GM13976 (cell line): Measurements from ENCODE around the gene UMOD.

Source experiments
- DNase-seq: peaks from one replicate; pipeline ENCODE4 v3.0.0; 2012; ENCODE audit warnings: low spot score
- CTCF ChIP-seq: IDR thresholded peaks from 2 replicates; pipeline ENCODE4 v1.5.1; 2012; ENCODE audit warnings: borderline replicate concordance, mild to moderate bottlenecking; ENCODE audit not compliant: insufficient read depth; ENCODE audit errors: extremely low read depth, missing control alignments, control extremely low read depth
- in situ Hi-C: fragments of 300-500 bp; cut with MboI; formaldehyde crosslinking; loops from one replicate; pipeline ENCODE4 v1.12.0; 2022; ENCODE audit warnings: low sequenced_read_pairs, mixed read lengths, inconsistent platforms; ENCODE audit not compliant: unreplicated experiment

UMOD gene

DNA sequence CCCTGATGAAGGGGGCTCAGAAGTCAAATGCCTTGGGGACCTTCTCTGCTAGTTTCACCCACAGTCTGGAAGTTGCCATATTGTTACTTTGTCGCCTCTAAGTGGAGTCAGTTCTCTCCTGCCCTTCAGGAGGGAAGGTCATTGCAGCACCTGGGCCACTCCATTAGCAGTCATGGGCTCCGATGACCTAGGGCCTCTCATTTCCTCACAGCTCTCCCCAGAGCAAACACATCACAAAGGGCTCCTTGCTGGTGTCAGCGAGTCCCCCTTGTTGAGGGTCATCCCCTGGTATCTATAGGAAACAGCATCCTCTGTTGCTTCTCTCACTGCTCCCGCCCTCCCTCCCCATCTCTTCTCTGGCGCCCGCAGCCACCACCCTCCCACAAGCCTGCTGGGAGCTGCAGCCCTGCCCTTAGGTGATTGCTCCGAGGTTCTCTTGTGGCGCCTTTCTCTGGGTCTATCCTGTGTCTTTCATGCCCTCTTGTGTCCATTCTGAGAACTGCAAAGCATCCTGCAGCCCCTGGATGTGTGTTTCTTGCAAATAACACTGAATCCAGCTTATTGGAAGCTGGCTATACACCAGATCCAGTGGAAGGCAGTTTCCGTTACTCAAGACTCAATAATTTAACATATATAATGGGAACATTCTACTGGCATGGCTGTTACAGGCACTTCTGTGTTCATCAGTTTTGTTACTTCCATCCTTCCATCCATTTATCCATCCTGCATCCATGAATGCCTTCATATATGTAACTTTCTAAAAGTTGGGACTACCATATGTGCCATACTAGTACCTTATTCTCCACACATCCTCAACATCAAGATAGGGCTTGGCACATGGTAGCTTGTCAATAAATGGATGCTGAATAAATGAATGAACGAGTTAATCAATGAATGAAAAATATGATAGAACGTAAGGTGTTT lies 30.9 kb upstream of the UMOD start:
- peak; percentile 74 for TF ChIP-seq CTCF
- in situ Hi-C loops, result loop anchor here (10.0 kb wide), 1 partner anchor 469 kb away; no protein-coding TSS in a partner anchor
- DNase-seq, result peak; percentile 61

- in situ Hi-C loops, result loop anchor here (10.0 kb wide), 1 partner anchor 468 kb away; no protein-coding TSS in a partner anchor
- no peak for DNase-seq
- no peak for TF ChIP-seq CTCF
Measured at GRCh38 chr16:20382202-20382948, 29.9 kb upstream of the UMOD start.

DNA sequence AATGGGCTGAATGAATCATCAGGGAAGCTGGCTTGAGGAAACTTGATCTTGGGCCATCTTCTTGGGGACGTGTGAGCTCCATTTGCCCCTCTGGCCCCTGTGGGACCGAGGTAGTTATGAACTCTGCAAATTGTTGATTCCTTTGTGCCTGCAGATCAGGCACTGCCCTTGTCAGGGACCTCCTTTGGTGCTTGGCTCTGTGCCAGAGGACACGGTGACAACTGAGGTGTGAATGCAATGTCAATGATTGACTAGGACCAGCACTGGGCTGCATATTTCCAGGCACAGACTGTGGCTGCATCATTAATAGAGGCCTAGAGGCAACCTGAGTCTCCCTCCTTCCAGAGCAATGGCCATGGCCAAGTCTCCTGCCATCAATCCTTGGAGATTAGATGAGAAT lies 28.3 kb upstream of the UMOD start:
- DNase-seq, result no peak
- in situ Hi-C loops, result loop anchor here (10.0 kb wide), 1 partner anchor 466 kb away; no protein-coding TSS in a partner anchor
- no peak for TF ChIP-seq CTCF

DNA sequence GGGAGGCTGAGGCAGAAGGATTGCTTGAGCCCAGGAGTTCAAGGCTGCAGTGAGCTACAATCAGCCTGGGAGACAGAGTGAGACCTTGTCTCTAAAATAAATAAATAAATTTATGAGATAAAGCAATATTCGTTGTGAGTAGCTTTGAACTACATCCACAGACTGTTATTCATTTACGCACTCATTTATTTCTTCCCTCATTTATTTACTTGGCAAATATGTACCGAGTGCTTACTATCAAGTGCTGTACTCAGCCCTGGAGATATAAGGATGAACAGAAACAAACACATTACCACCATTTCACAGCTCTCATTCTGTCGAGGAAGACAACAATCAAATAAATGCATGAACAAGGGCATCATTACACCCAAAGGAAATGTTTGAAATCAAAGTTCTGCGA lies 24.7 kb upstream of the UMOD start:
- TF ChIP-seq CTCF, result no peak
- in situ Hi-C loops, result no loop called here

DNA sequence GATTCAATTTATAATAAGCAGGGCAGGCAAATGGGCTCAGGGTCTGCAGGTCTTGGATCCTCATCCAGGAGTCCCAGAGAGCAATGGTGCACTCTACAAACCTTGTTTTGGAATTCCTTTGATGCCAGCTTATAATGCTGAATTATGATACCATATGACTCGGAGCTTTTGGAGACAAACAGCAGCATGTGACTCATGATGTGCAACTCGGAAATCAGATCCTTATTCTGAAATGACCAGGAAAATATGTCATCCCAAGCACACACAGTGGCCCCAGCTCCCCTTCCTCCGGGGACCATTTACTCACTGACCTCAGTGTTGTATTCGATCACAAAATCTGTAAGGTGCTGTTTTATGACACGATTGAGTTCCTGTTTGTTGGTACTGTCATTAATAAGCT lies 20.2 kb upstream of the UMOD start:
- in situ Hi-C loops, result no loop called here
- no peak for TF ChIP-seq CTCF
- DNase-seq, result no peak

More for the DNA sequence above, 24.7 kb upstream of the UMOD start:
- no peak for DNase-seq

GRCh38 chr16:20369452-20370054 lies 17.0 kb upstream of the UMOD start:
- no peak for TF ChIP-seq CTCF
- in situ Hi-C loops, result no loop called here
- DNase-seq, result no peak
